GM10248 (cell line): ENCODE data around the gene SETDB2.

Source experiments
- CTCF ChIA-PET: fragments of 300-600 bp; sonication (Branson Sonifier 250); formaldehyde crosslinking; extraction: SDS; loops from one replicate; lab custom pipeline; 2021; ENCODE audit warnings: antibody characterized with exemption; lab: Yijun Ruan, JAX
- POLR2A ChIA-PET: fragments of 350-650 bp; sonication (Branson Sonifier 250); formaldehyde crosslinking; extraction: SDS; loops from one replicate; lab custom pipeline; 2020; ENCODE audit warnings: antibody characterized with exemption; lab: Yijun Ruan, JAX
- DNase-seq: peaks from one replicate; pipeline ENCODE4 v3.0.0; 2012; ENCODE audit errors: extremely low spot score
- CTCF ChIP-seq: IDR thresholded peaks from 2 replicates; pipeline ENCODE4 v1.5.1; 2012; ENCODE audit warnings: mild to moderate bottlenecking, low read depth; ENCODE audit errors: extremely low read depth, missing control alignments, control extremely low read depth

The SETDB2 gene

DNA sequence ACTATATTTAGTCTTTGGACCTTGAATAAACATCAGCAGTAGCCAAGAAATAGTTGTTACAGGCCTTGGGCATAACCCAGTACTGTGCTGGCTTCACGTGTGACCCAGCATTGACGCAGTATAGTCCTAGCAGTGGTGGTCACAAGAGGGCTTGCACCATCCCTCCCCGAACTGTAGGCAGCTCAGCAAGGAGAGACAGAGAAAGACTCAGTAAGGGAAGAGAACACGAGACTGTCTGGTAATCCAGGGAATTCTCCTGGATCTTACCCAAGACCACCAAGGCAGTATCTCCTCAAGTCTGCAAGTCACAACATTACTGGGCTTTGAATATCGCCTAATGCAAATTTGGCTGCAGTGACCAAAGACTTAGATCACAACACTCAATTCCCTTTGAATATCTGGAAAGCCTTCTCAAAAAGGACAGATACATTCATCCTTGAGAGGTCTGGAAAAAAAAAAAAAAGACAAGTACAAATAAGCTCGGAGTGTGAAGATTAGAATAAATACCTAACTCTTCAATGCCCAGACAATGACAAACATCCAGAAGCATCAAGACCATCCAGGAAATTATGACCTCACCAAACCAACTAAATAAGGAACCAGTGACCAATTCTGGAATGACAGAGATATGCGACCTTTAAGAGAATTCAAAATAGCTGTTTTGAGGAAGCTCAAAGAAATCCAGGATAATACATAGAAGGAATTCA lies 39.9 kb upstream of the SETDB2 start:
- ChIA-PET CTCF (no interaction called here), POLR2A (no interaction called here)
- no peak for DNase-seq
- TF ChIP-seq CTCF = no peak

- ChIA-PET POLR2A (no interaction called here), CTCF (no interaction called here)
- DNase-seq = no peak
- no peak for TF ChIP-seq CTCF
Observed at GRCh38 chr13:49404703-49405020, 39.4 kb upstream of the SETDB2 start.

GRCh38 chr13:49407068-49407467 lies 37.0 kb upstream of the SETDB2 start:
- ChIA-PET POLR2A (no interaction called here), CTCF (no interaction called here)

GRCh38 chr13:49407936-49408335 lies 36.1 kb upstream of the SETDB2 start:
- no peak for TF ChIP-seq CTCF
- CTCF ChIA-PET = interaction anchor here (0.7 to 1.4 kb wide), 2 partner anchors 10 to 20 kb away, joined by 3 read pairs; no protein-coding TSS in a partner anchor
- DNase-seq = no peak
- POLR2A ChIA-PET = no interaction called here

More at GRCh38 chr13:49407068-49407467, 37.0 kb upstream of the SETDB2 start:
- TF ChIP-seq CTCF = no peak
- DNase-seq = no peak

DNA sequence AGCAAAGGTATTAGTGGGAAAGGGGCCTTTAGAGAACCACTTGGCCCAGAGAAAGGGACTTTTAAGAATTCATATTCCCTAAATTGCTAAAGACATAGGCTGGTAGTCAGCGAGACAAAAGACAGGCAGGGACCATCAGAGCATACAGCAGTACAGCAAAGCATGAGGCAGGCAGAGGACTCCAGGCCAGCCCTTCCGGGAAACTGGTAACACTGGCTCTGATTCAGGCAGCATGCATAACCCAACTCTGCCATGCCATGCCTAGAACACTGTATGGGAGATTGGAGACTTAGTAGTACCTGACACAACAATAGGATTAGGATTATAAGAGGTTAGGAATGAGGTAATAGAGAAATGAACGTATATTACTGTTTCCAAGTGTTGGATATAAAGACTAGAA lies 35.1 kb upstream of the SETDB2 start:
- POLR2A ChIA-PET = interaction anchor here (0.6 to 0.7 kb wide), 2 partner anchors 8 to 37 kb away, joined by 3 to 6 read pairs; no protein-coding TSS in a partner anchor
- DNase-seq = no peak
- CTCF ChIA-PET = interaction anchor here (1.4 kb wide), 1 partner anchor 11 kb away, joined by 3 read pairs; no protein-coding TSS in a partner anchor
- no peak for TF ChIP-seq CTCF

- ChIA-PET POLR2A (no interaction called here), CTCF (no interaction called here)
- no peak for DNase-seq
- TF ChIP-seq CTCF = no peak
Observed at GRCh38 chr13:49410006-49410405, 34.1 kb upstream of the SETDB2 start.
